ENCODE data around the gene ZRANB3.

DNA sequence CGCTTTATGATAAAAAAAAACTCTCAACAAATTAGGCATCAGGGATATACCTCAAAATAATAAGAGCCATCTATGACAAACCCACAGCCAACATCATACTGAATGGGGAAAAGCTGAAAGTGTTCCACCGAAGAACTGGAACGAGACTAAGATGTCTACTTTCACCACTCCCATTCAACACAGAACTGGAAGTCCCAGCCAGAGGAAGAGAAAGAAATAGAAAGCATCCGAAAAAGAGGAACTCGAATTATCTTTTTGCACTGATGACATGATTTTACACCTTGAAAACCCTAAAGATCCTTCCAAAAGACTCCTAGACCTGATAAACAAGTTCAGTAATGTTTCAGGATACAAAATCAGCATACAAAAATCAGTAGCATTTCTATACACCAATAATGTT is 121.6 kb downstream of the ZRANB3 start:
- TF ChIP-seq POLR2A (IDR thresholded peaks at IDR 0.05; ENCODE audit: low read depth, low read length) (no peak), RB1 (IDR thresholded peaks at IDR 0.05; ENCODE audit: borderline replicate concordance) (no peak), ZNF24 (IDR thresholded peaks at IDR 0.05) (no peak), SMC3 (IDR thresholded peaks at IDR 0.05; ENCODE audit: borderline replicate concordance, low read length) (no peak), FOXK2 (IDR thresholded peaks at IDR 0.05) (no peak)
- TF ChIP-seq, protein P1, sequence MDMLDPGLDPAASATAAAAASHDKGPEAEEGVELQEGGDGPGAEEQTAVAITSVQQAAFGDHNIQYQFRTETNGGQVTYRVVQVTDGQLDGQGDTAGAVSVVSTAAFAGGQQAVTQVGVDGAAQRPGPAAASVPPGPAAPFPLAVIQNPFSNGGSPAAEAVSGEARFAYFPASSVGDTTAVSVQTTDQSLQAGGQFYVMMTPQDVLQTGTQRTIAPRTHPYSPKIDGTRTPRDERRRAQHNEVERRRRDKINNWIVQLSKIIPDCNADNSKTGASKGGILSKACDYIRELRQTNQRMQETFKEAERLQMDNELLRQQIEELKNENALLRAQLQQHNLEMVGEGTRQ (IDR thresholded peaks at IDR 0.05; ENCODE audit: borderline replicate concordance, low read depth, low read length) = no peak
- TF ChIP-seq, protein P2, sequence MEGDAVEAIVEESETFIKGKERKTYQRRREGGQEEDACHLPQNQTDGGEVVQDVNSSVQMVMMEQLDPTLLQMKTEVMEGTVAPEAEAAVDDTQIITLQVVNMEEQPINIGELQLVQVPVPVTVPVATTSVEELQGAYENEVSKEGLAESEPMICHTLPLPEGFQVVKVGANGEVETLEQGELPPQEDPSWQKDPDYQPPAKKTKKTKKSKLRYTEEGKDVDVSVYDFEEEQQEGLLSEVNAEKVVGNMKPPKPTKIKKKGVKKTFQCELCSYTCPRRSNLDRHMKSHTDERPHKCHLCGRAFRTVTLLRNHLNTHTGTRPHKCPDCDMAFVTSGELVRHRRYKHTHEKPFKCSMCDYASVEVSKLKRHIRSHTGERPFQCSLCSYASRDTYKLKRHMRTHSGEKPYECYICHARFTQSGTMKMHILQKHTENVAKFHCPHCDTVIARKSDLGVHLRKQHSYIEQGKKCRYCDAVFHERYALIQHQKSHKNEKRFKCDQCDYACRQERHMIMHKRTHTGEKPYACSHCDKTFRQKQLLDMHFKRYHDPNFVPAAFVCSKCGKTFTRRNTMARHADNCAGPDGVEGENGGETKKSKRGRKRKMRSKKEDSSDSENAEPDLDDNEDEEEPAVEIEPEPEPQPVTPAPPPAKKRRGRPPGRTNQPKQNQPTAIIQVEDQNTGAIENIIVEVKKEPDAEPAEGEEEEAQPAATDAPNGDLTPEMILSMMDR (IDR thresholded peaks at IDR 0.05 in 2 of 3, conservative IDR thresholded peaks at IDR 0.05 in 1 of 3; ENCODE audit: control insufficient read depth in 2 of 3, extremely low read depth in 1 of 3, insufficient read depth in 1 of 3, low read depth in 3 of 3, low read length in 3 of 3) = no peak
- TF ChIP-seq, protein P3, sequence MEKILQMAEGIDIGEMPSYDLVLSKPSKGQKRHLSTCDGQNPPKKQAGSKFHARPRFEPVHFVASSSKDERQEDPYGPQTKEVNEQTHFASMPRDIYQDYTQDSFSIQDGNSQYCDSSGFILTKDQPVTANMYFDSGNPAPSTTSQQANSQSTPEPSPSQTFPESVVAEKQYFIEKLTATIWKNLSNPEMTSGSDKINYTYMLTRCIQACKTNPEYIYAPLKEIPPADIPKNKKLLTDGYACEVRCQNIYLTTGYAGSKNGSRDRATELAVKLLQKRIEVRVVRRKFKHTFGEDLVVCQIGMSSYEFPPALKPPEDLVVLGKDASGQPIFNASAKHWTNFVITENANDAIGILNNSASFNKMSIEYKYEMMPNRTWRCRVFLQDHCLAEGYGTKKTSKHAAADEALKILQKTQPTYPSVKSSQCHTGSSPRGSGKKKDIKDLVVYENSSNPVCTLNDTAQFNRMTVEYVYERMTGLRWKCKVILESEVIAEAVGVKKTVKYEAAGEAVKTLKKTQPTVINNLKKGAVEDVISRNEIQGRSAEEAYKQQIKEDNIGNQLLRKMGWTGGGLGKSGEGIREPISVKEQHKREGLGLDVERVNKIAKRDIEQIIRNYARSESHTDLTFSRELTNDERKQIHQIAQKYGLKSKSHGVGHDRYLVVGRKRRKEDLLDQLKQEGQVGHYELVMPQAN (conservative IDR thresholded peaks at IDR 0.05) = no peak

Data from GM12878 (cell line).